ENCODE data around the gene NT5DC1.

The NT5DC1 gene

DNA sequence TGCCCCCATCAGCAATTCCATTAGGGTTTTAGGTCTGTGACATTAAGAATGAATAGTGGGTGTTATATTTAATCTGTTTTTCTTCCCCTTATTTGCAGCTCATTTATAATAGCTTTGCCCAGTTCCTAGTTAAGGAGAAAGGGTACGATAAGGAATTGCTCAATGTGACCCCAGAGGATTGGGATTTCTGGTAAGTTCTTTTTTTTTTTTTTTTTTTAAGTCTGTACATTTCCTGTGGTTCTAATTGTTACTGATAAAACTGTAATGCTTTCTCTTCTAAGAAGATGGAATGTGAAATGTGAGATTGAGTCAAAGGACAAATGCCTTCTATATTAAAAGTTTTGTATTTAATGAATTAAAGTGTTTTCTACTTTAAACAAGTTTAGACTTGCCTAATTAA lies 5.5 kb downstream of the NT5DC1 start:
- CTCF ChIA-PET: interaction anchor here (0.7 to 1.0 kb wide), 4 partner anchors 9 to 41 kb away, joined by 3 to 5 read pairs (median 4); no protein-coding TSS in a partner anchor
- Histone ChIP-seq H3K9me3 (ENCODE audit: control insufficient read depth, insufficient read depth, low read depth, low read length) (no peaks in the 10 kb centered on the region), H3K27ac (ENCODE audit: extremely low read depth, low read depth, low read length) (no peak overlapping the region), H3K4me1 (ENCODE audit: control insufficient read depth, insufficient read depth, low read length) (peaks cover 3% of the 10 kb centered on the region; the same call in 1 of the 2 replicates), H3K4me3 (ENCODE audit: low read depth, low read length) (no peak overlapping the region), H3K36me3 (ENCODE audit: control insufficient read depth in 2 of 2, insufficient read depth in 1 of 2, low read length in 2 of 2) (peaks cover 4 to 33% of the 10 kb centered on the region in 2 experiments; a peak in 1 of 3 replicates)
- no peak for TF ChIP-seq ZNF610 (tag by site-specific recombination; IDR thresholded peaks at IDR 0.05; ENCODE audit: borderline replicate concordance)
- TF ChIP-seq, protein P1, sequence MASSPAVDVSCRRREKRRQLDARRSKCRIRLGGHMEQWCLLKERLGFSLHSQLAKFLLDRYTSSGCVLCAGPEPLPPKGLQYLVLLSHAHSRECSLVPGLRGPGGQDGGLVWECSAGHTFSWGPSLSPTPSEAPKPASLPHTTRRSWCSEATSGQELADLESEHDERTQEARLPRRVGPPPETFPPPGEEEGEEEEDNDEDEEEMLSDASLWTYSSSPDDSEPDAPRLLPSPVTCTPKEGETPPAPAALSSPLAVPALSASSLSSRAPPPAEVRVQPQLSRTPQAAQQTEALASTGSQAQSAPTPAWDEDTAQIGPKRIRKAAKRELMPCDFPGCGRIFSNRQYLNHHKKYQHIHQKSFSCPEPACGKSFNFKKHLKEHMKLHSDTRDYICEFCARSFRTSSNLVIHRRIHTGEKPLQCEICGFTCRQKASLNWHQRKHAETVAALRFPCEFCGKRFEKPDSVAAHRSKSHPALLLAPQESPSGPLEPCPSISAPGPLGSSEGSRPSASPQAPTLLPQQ (tag by site-specific recombination; IDR thresholded peaks at IDR 0.05): no peak
- no peak for TF ChIP-seq ZNF76 (tag by site-specific recombination; IDR thresholded peaks at IDR 0.05; ENCODE audit: borderline replicate concordance, low read depth)
- TF ChIP-seq ZNF23 (tag by site-specific recombination; IDR thresholded peaks at IDR 0.05; ENCODE audit: borderline replicate concordance): no peak
- TF ChIP-seq ZFP37 (tag by site-specific recombination; IDR thresholded peaks at IDR 0.05): no peak
- no peak for TF ChIP-seq KLF17 (tag by site-specific recombination; IDR thresholded peaks at IDR 0.05)
- TF ChIP-seq ZNF654 (tag by site-specific recombination; IDR thresholded peaks at IDR 0.05; ENCODE audit: low read depth): no peak
- TF ChIP-seq ZNF121 (tag by site-specific recombination; IDR thresholded peaks at IDR 0.05): no peak
- no peak for TF ChIP-seq ZBTB21 (tag by site-specific recombination; IDR thresholded peaks at IDR 0.05)
- TF ChIP-seq ZNF155 (tag by site-specific recombination; IDR thresholded peaks at IDR 0.05): no peak
- TF ChIP-seq WT1 (tag by site-specific recombination; IDR thresholded peaks at IDR 0.05): no peak
- no peak for TF ChIP-seq HOXD13 (CRISPR knock-in tag; IDR thresholded peaks at IDR 0.05; ENCODE audit: borderline replicate concordance)
- no peak for TF ChIP-seq ZNF37A (tag by site-specific recombination; IDR thresholded peaks at IDR 0.05)
- TF ChIP-seq GLI2 (tag by site-specific recombination; IDR thresholded peaks at IDR 0.05; ENCODE audit: borderline replicate concordance, low read depth): no peak
- no peak for TF ChIP-seq ZNF112 (tag by site-specific recombination; IDR thresholded peaks at IDR 0.05)
- TF ChIP-seq ZNF362 (tag by site-specific recombination; IDR thresholded peaks at IDR 0.05): no peak
- TF ChIP-seq ZNF629 (tag by site-specific recombination; IDR thresholded peaks at IDR 0.05): no peak
- TF ChIP-seq ZNF114 (tag by site-specific recombination; IDR thresholded peaks at IDR 0.05): no peak
- TF ChIP-seq ZFP69B (tag by site-specific recombination; IDR thresholded peaks at IDR 0.05): no peak
- POLR2A ChIA-PET: no interaction called here

- Histone ChIP-seq H3K4me1 (ENCODE audit: control insufficient read depth, insufficient read depth, low read length) (no peaks in the 10 kb centered on the region), H3K27ac (ENCODE audit: extremely low read depth, low read depth, low read length) (no peak overlapping the region), H3K36me3 (ENCODE audit: control insufficient read depth in 2 of 2, insufficient read depth in 1 of 2, low read length in 2 of 2) (peaks cover 8 to 54% of the 10 kb centered on the region in 2 experiments; a peak in 2 of 3 replicates), H3K4me3 (ENCODE audit: low read depth, low read length) (no peak overlapping the region), H3K9me3 (ENCODE audit: control insufficient read depth, insufficient read depth, low read depth, low read length) (no peaks in the 10 kb centered on the region)
- POLR2A ChIA-PET: no interaction called here
- no peak for TF ChIP-seq WT1 (tag by site-specific recombination; IDR thresholded peaks at IDR 0.05)
- 0 out of 2 replicates have a peak, but pooled peaks have one; percentile 10 for TF ChIP-seq EGR2 (tag by site-specific recombination; IDR thresholded peaks at IDR 0.05; ENCODE audit: low read depth)
- CTCF ChIA-PET: interaction anchor here (0.8 to 1.8 kb wide), 5 partner anchors 8 to 98 kb away, joined by 3 to 6 read pairs (median 4); partner anchors contain the start of gene NT5DC1
Observed at GRCh38 chr6:116108836-116109235, 8.2 kb downstream of the NT5DC1 start.
